ENCODE data around the gene FILIP1L. TPM values are rescaled to one million over a fixed set of nuclear protein-coding genes. Genes with fewer than 3 reads are reported as not detected.

The FILIP1L gene
- total and polyA plus RNA-seq, 2 donors (not counting 1 experiment from before 2014, with no cell fraction given), result 0.32 to 0.48 TPM

DNA sequence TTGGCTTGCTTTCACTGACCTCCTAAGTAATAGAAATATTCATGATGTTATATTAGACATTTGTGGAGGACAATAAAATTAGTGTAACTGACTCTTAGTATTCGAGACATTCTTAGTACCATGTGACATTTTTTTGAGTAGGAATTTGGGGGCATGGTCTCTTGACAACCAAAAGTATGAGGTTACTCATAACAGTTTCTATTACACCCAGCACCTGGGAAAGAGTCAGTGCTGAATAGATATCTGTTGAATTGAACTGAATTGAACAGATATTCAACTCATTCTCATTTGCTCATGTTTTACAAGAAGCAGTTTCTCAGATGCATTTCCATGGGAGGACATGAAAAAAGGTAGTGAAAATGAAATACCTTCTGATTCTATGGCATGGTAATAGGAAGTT lies 212.2 kb downstream of the FILIP1L start:
- Histone ChIP-seq H3K9ac (ENCODE audit: low read length) (no peak overlapping the region), H3K36me3 (replicated peaks in 1 of 2; ENCODE audit: control extremely low read depth in 1 of 2, control insufficient read depth in 1 of 2, extremely low read depth in 1 of 2, insufficient read depth in 2 of 2, low read length in 1 of 2) (no peaks in the 10 kb centered on the region), H3K27me3 (replicated peaks in 1 of 4; ENCODE audit: control extremely low read depth in 1 of 4, control insufficient read depth in 3 of 4, insufficient read depth in 4 of 4, low read length in 3 of 4) (no peaks in the 10 kb centered on the region), H4K20me1 (ENCODE audit: control insufficient read depth, insufficient read depth, low read length, poor library complexity, severe bottlenecking) (no peaks in the 10 kb centered on the region), H3K4me3 (ENCODE audit: control extremely low read depth in 1 of 5, extremely low read depth in 1 of 5, insufficient read depth in 1 of 5, low read depth in 2 of 5, low read length in 4 of 5) (no peak overlapping the region), H3K9me3 (ENCODE audit: control extremely low read depth in 1 of 3, control insufficient read depth in 2 of 3, insufficient read depth in 1 of 3, low read length in 2 of 3) (no peaks in the 10 kb centered on the region), H2AFZ (ENCODE audit: insufficient read depth, low read depth, low read length, poor library complexity, severe bottlenecking) (no peak overlapping the region), H3K4me1 (ENCODE audit: control insufficient read depth in 2 of 2, insufficient read depth in 2 of 2, low read length in 2 of 2) (peaks cover 0 to 5% of the 10 kb centered on the region in 2 donors), H3K79me2 (ENCODE audit: control insufficient read depth, insufficient read depth, low read length) (peaks cover 6% of the 10 kb centered on the region), H3K27ac (ENCODE audit: low read length in 2 of 2) (no peak overlapping the region), H3K4me2 (replicated peaks; ENCODE audit: low read depth, low read length, poor library complexity, severe bottlenecking) (no peak overlapping the region)
- CTCF ChIA-PET, result interaction anchor here (0.6 kb wide), 1 partner anchor 70 kb away, joined by 3 read pairs; no protein-coding TSS in a partner anchor
- intact Hi-C loops (cut with micrococcal nuclease), result no loop called here
- POLR2A ChIA-PET, result no interaction called here
- H3K4me3 Mint-ChIP-seq, result no peak overlapping the region
- no peak overlapping the region for H3K27ac Mint-ChIP-seq
- ATAC-seq (ENCODE audit: low read depth), result no peak
- TF ChIP-seq EZH2 (IDR thresholded peaks at IDR 0.05; ENCODE audit: borderline replicate concordance, insufficient read depth, low read depth, low read length, poor library complexity, severe bottlenecking), result no peak
- TF ChIP-seq, protein P1, sequence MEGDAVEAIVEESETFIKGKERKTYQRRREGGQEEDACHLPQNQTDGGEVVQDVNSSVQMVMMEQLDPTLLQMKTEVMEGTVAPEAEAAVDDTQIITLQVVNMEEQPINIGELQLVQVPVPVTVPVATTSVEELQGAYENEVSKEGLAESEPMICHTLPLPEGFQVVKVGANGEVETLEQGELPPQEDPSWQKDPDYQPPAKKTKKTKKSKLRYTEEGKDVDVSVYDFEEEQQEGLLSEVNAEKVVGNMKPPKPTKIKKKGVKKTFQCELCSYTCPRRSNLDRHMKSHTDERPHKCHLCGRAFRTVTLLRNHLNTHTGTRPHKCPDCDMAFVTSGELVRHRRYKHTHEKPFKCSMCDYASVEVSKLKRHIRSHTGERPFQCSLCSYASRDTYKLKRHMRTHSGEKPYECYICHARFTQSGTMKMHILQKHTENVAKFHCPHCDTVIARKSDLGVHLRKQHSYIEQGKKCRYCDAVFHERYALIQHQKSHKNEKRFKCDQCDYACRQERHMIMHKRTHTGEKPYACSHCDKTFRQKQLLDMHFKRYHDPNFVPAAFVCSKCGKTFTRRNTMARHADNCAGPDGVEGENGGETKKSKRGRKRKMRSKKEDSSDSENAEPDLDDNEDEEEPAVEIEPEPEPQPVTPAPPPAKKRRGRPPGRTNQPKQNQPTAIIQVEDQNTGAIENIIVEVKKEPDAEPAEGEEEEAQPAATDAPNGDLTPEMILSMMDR (IDR thresholded peaks at IDR 0.05), result no peak
- H3K9me3 Mint-ChIP-seq (ENCODE audit: insufficient read depth), result no peaks in the 10 kb centered on the region
- no peaks in the 10 kb centered on the region for H3K27me3 Mint-ChIP-seq
- WGBS (ENCODE audit: insufficient coverage), result 100% methylated on average over 1 of the region's 1 CpG
- DNase-seq, result no peak
- H3K4me1 Mint-ChIP-seq, result peaks cover 12% of the 10 kb centered on the region

DNA sequence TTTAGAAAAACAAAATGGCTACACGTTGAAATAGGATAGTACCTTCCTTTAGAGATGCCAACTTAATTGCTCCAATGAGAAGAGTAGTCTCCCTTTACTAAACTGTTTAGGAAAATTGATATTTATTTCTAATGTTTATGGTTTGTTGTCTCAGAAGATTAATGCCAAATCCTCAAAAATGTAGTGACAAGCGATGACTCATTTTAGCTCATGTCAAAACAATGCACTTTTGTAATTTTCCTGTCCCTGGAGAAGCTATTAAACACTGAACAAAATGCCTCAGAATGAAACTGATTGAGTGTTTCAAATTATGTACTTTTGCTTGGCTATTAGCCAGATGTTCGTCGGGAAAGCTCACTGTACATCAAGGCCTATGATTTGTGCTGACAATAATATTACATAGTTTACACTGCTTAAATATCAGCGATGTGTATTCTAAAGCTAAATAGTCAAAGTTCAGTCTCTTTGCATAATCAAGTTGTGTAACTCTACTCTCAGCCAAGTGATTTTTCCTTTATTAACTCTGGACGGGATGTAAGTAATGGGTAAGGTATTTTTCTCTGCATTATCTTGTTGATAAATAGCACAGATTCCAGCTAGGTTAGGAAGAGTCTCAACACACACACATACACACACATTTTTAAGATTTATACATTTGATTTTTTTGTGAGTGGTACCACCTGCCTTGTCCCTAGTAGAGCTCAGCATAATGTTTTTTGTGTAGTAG lies 212.9 kb downstream of the FILIP1L start:
- no peaks in the 10 kb centered on the region for H3K27me3 ChIP-seq (replicated peaks in 1 of 4; ENCODE audit: control extremely low read depth in 1 of 4, control insufficient read depth in 3 of 4, insufficient read depth in 4 of 4, low read length in 3 of 4)
- H2AFZ ChIP-seq (ENCODE audit: insufficient read depth, low read depth, low read length, poor library complexity, severe bottlenecking), result no peak overlapping the region
- peaks cover 1 to 8% of the 10 kb centered on the region in 2 donors for H3K4me1 ChIP-seq (ENCODE audit: control insufficient read depth in 2 of 2, insufficient read depth in 2 of 2, low read length in 2 of 2)
- no peaks in the 10 kb centered on the region for H3K9me3 ChIP-seq (ENCODE audit: control extremely low read depth in 1 of 3, control insufficient read depth in 2 of 3, insufficient read depth in 1 of 3, low read length in 2 of 3)
- H3K36me3 ChIP-seq (replicated peaks in 1 of 2; ENCODE audit: control extremely low read depth in 1 of 2, control insufficient read depth in 1 of 2, extremely low read depth in 1 of 2, insufficient read depth in 2 of 2, low read length in 1 of 2), result no peaks in the 10 kb centered on the region
- ATAC-seq (ENCODE audit: low read depth) (no peak), DNase-seq (no peak)
- CTCF ChIA-PET, result no interaction called here
- no peak overlapping the region for H3K4me2 ChIP-seq (replicated peaks; ENCODE audit: low read depth, low read length, poor library complexity, severe bottlenecking)
- POLR2A ChIA-PET, result no interaction called here
- H4K20me1 ChIP-seq (ENCODE audit: control insufficient read depth, insufficient read depth, low read length, poor library complexity, severe bottlenecking), result no peaks in the 10 kb centered on the region
- Mint-ChIP-seq H3K27ac (no peak overlapping the region), H3K27me3 (no peaks in the 10 kb centered on the region), H3K4me1 (peaks cover 14% of the 10 kb centered on the region), H3K9me3 (ENCODE audit: insufficient read depth) (no peaks in the 10 kb centered on the region), H3K4me3 (no peak overlapping the region)
- H3K4me3 ChIP-seq (ENCODE audit: control extremely low read depth in 1 of 5, extremely low read depth in 1 of 5, insufficient read depth in 1 of 5, low read depth in 2 of 5, low read length in 4 of 5), result no peak overlapping the region
- TF ChIP-seq, protein P1 (IDR thresholded peaks at IDR 0.05), result no peak
- TF ChIP-seq EZH2 (IDR thresholded peaks at IDR 0.05; ENCODE audit: borderline replicate concordance, insufficient read depth, low read depth, low read length, poor library complexity, severe bottlenecking), result no peak
- H3K27ac ChIP-seq (ENCODE audit: low read length in 2 of 2), result no peak overlapping the region
- WGBS (ENCODE audit: insufficient coverage), result no CpG with 5 or more reads among the region's 6 CpGs
- intact Hi-C loops (cut with micrococcal nuclease), result no loop called here
- H3K79me2 ChIP-seq (ENCODE audit: control insufficient read depth, insufficient read depth, low read length), result peaks cover 11% of the 10 kb centered on the region
- no peak overlapping the region for H3K9ac ChIP-seq (ENCODE audit: low read length)

Data from B cell (primary cell).